ENCODE data around the gene SNX4. TPM values are rescaled to one million over a fixed set of nuclear protein-coding genes. Genes with fewer than 3 reads are reported as not detected.

The SNX4 gene
- total RNA-seq, 2 experiments from 2014 or later: 24.8 to 27.8 TPM

Other genes with a start within 250 kb of the SNX4 start
- 10 to 100 TPM; 20.3 to 22.2 TPM for gene ZNF148, start 144.9 kb downstream of the SNX4 start, total RNA-seq
- 1 to 10 TPM; 9.1 to 9.9 TPM for gene OSBPL11, start 75.3 kb upstream of the SNX4 start, total RNA-seq

Data from activated naive CD4-positive, alpha-beta T cell treated with anti-CD3 and anti-CD28 coated beads for 36 hours (primary cell).